DOHH2 (cell line): Measurements from ENCODE around the gene DNAAF9.
"Not testable (repeated sequence)": the region's sequence is repeated elsewhere in the genome, so short reads cannot be mapped to it uniquely, and the experiment has no call there.

Source experiments
- H3F3A ChIP-seq: fragments of 200-600 bp; sonication (generic), shearing (Covaris generic); 2 replicates; pipeline ENCODE4 v1.6.0; 2016; ENCODE audit warnings: antibody characterized with exemption, mild to moderate bottlenecking; ENCODE audit not compliant: control insufficient read depth, insufficient read depth
- H3K27ac ChIP-seq: fragments of 200-600 bp; sonication (generic); 2 replicates; pipeline ENCODE4 v1.5.1; 2014; ENCODE audit warnings: low read depth, mild to moderate bottlenecking, low read length, moderate library complexity
- H3K27me3 ChIP-seq: fragments of 200-600 bp; sonication (generic); 2 replicates; pipeline ENCODE4 v1.6.1; 2014; ENCODE audit warnings: mild to moderate bottlenecking, low read length, mixed read lengths; ENCODE audit not compliant: control insufficient read depth
- H3K36me3 ChIP-seq: fragments of 200-600 bp; sonication (generic); 2 replicates; pipeline ENCODE4 v1.6.1; 2014; ENCODE audit warnings: mild to moderate bottlenecking, low read length, moderate library complexity, mixed read lengths; ENCODE audit not compliant: control insufficient read depth
- H3K4me1 ChIP-seq: fragments of 200-600 bp; sonication (generic); 2 replicates; pipeline ENCODE4 v1.6.1; 2014; ENCODE audit warnings: mild to moderate bottlenecking, low read length, mixed read lengths; ENCODE audit not compliant: control insufficient read depth
- H3K4me2 ChIP-seq: fragments of 200-600 bp; sonication (generic); 2 replicates; pipeline ENCODE4 v1.6.0; 2014; ENCODE audit warnings: mild to moderate bottlenecking, low read length, moderate library complexity
- H3K4me3 ChIP-seq: fragments of 200-600 bp; sonication (generic); 2 replicates; pipeline ENCODE4 v1.5.1; 2014; ENCODE audit warnings: mild to moderate bottlenecking, low read length, mixed read lengths
- H3K79me2 ChIP-seq: fragments of 200-600 bp; sonication (generic); 2 replicates; pipeline ENCODE4 v1.6.1; 2014; ENCODE audit warnings: mild to moderate bottlenecking, low read length, mixed read lengths; ENCODE audit not compliant: control insufficient read depth
- H3K9me2 ChIP-seq: fragments of 200-600 bp; sonication (generic); replicated peaks from 2 replicates; pipeline ENCODE4 v1.6.1; 2014; ENCODE audit warnings: mild to moderate bottlenecking, low read length, mixed read lengths; ENCODE audit not compliant: control insufficient read depth
- H3K9me3 ChIP-seq: fragments of 200-600 bp; sonication (generic); 2 replicates; pipeline ENCODE4 v1.6.1; 2014; ENCODE audit warnings: antibody characterized with exemption, low read length, mixed read lengths; ENCODE audit not compliant: control insufficient read depth, insufficient read depth
- H4K20me1 ChIP-seq: fragments of 200-600 bp; sonication (generic); 2 replicates; pipeline ENCODE4 v1.6.0; 2014; ENCODE audit warnings: low read depth, mild to moderate bottlenecking, antibody characterized with exemption, low read length, moderate library complexity; ENCODE audit not compliant: control insufficient read depth, insufficient read depth
- CTCF ChIP-seq: fragments of 200-600 bp; sonication (generic); IDR thresholded peaks from one replicate; pipeline ENCODE4 v1.5.1; 2014; ENCODE audit warnings: antibody characterized with exemption, mild to moderate bottlenecking, low read depth, low read length; ENCODE audit not compliant: poor library complexity, severe bottlenecking
- EZH2phosphoT487 ChIP-seq: fragments of 200-600 bp; sonication (generic); IDR thresholded peaks from 2 replicates; pipeline ENCODE4 v1.6.1; 2017; ENCODE audit warnings: borderline replicate concordance, mild to moderate bottlenecking, antibody characterized with exemption, low read length, moderate library complexity, mixed read lengths

DNAAF9 gene

GRCh38 chr20:3421985-3422384, 14.5 kb upstream of the DNAAF9 start:
- no peak overlapping the region for H3K4me3 ChIP-seq
- no peak overlapping the region for H3K27ac ChIP-seq
- H3K79me2 ChIP-seq: no peaks in the 10 kb centered on the region
- no peaks in the 10 kb centered on the region for H3K9me2 ChIP-seq
- no peaks in the 10 kb centered on the region for H3F3A ChIP-seq
- no peak for TF ChIP-seq CTCF
- TF ChIP-seq EZH2phosphoT487: no peak
- H4K20me1 ChIP-seq: no peaks in the 10 kb centered on the region
- H3K36me3 ChIP-seq: no peaks in the 10 kb centered on the region
- H3K27me3 ChIP-seq: no peaks in the 10 kb centered on the region
- no peak overlapping the region for H3K4me2 ChIP-seq
- H3K9me3 ChIP-seq: no peaks in the 10 kb centered on the region
- no peaks in the 10 kb centered on the region for H3K4me1 ChIP-seq

- no peaks in the 10 kb centered on the region for H3K9me2 ChIP-seq
- no peaks in the 10 kb centered on the region for H4K20me1 ChIP-seq
- no peak for TF ChIP-seq CTCF
- no peak for TF ChIP-seq EZH2phosphoT487
- H3F3A ChIP-seq: no peaks in the 10 kb centered on the region
- H3K79me2 ChIP-seq: no peaks in the 10 kb centered on the region
- no peaks in the 10 kb centered on the region for H3K4me1 ChIP-seq
- H3K27me3 ChIP-seq: no peaks in the 10 kb centered on the region
- H3K27ac ChIP-seq: no peak overlapping the region
- no peaks in the 10 kb centered on the region for H3K36me3 ChIP-seq
- no peak overlapping the region for H3K4me3 ChIP-seq
- no peak overlapping the region for H3K4me2 ChIP-seq
- H3K9me3 ChIP-seq: no peaks in the 10 kb centered on the region
These were observed 12.8 kb upstream of the DNAAF9 start for GRCh38 chr20:3420211-3420707.

- H3K9me2 ChIP-seq, H3K27ac ChIP-seq, H3K4me3 ChIP-seq, H3K4me1 ChIP-seq, H3K4me2 ChIP-seq, H4K20me1 ChIP-seq, H3K36me3 ChIP-seq, H3F3A ChIP-seq, H3K27me3 ChIP-seq, H3K9me3 ChIP-seq, H3K79me2 ChIP-seq: not testable (repeated sequence)
These were observed 10.7 kb upstream of the DNAAF9 start for GRCh38 chr20:3418161-3418560.

GRCh38 chr20:3414122-3414521, 6.7 kb upstream of the DNAAF9 start:
- H3K4me2 ChIP-seq: no peak overlapping the region
- no peaks in the 10 kb centered on the region for H3K36me3 ChIP-seq
- H3F3A ChIP-seq: no peaks in the 10 kb centered on the region
- no peaks in the 10 kb centered on the region for H3K4me1 ChIP-seq
- H3K9me2 ChIP-seq: no peaks in the 10 kb centered on the region
- H3K79me2 ChIP-seq: no peaks in the 10 kb centered on the region
- H4K20me1 ChIP-seq: no peaks in the 10 kb centered on the region
- H3K27me3 ChIP-seq: 0 out of 2 replicates have a peak, but pooled peaks cover 3% of the 10 kb centered on the region
- no peak for TF ChIP-seq CTCF
- no peak for TF ChIP-seq EZH2phosphoT487
- no peak overlapping the region for H3K27ac ChIP-seq
- H3K4me3 ChIP-seq: no peak overlapping the region
- no peaks in the 10 kb centered on the region for H3K9me3 ChIP-seq
